Measurements from ENCODE around the gene RNF17.
A peak's percentile ranks its signal among the peaks of the same experiment; 100 is the strongest.

RNF17 gene

DNA sequence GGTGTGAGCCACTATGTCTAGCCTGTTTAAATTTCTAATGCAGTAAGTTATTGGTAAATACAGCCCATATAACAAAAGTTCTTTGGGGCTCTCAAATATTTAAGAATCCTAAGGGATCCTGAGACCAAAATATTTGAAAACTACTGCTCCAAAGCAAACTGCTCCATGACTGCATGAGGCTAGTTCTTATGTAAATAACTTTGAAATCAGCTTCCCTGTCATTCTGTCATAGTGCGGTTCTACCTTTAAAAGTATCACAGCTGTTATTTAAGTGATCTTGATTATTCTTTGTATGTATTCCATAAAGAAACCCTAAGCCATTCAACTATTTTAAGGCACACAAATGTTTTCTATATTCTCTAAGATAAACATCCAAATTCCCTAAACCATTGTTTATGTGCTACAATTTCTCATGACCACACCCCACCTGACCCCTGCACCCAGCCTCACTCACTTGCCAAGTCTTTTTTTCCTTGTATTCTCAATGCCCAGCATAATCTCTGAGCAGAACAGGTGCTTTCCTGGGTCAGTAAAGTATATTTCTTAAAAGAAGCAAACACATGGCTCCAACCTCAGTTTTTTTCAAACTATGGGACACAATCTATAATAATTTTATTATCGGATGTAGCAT is 146.6 kb downstream of the RNF17 start:
- H3K27me3 ChIP-seq (ENCODE audit: low read depth) = no peaks in the 10 kb centered on the region
- no peaks in the 10 kb centered on the region for H3K4me1 ChIP-seq
- in situ Hi-C loops (cut with MboI; ENCODE audit: low sequenced_read_pairs) = no loop called here
- peaks cover 42% of the 10 kb centered on the region for H3K36me3 ChIP-seq (replicated peaks)
- no peak for DNase-seq (ENCODE audit: low spot score in 2 of 2)
- no peaks in the 10 kb centered on the region for H3K9me3 ChIP-seq
- H3K4me3 ChIP-seq = no peak overlapping the region

DNA sequence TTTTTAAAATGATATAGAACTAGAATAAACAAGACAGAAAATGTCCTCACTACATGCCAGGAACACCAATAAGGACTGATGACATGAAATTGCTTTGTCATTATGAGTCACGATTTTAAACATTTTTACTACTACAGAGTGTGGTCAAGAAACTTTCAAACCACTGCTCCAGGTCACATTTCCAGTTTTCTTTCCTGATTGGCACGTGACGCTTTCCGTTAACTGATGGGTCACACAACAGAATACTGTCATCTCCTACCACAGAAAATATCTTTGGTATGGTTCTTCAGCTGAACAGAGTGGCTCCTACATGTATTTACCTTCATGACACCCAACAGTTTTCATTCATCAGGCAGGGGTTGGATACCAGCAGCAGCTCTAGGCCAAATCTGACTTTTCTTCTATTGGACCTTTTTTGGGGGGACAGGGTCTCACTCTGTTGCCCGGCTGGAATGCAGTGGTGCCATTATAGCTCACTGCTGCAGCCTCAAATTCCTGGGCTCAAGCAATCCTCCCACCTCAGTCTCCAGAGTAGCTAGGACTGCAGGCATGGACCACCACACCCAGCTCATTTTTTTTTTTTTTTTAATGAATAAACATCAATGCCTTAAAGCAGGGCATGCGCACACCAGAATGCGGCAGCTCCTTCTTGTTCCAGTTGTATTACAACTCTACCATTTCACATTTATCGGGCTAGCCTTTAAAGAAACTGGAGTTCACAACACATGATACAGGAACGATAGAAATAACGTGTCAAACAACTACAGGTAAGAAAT is 147.4 kb downstream of the RNF17 start:
- in situ Hi-C loops (cut with MboI; ENCODE audit: low sequenced_read_pairs) = no loop called here
- DNase-seq (ENCODE audit: low spot score in 2 of 2) = no peak
- Histone ChIP-seq H3K4me1 (no peaks in the 10 kb centered on the region), H3K4me3 (no peak overlapping the region), H3K9me3 (no peaks in the 10 kb centered on the region), H3K27me3 (ENCODE audit: low read depth) (no peaks in the 10 kb centered on the region), H3K36me3 (replicated peaks) (peaks cover 34% of the 10 kb centered on the region)

DNA sequence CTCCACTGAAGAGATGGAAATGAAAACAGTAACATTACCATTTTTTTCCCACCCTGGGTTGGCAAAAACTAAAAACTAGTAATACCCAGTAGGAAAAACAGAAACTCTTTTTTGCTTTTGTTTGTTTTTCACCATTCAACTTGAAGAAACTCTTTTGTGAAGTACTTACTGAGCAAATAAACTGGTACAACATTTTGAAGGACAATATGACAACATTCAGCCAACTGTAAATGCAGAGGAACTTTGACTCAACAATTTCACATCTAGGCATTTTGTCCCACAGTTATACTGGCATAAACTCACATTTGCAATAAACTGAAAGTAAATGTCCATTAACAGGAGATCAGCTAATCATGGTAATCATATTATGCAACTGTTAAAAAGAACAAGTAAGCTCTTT is 152.5 kb downstream of the RNF17 start:
- in situ Hi-C loops (cut with MboI; ENCODE audit: low sequenced_read_pairs) = no loop called here
- H3K36me3 ChIP-seq (replicated peaks) = peaks cover 10% of the 10 kb centered on the region; the same call in 1 of the 2 replicates
- H3K27me3 ChIP-seq (ENCODE audit: low read depth) = no peaks in the 10 kb centered on the region
- H3K4me1 ChIP-seq = no peaks in the 10 kb centered on the region; the same call in 1 of the 2 replicates
- H3K9me3 ChIP-seq = no peaks in the 10 kb centered on the region
- no peak for DNase-seq (ENCODE audit: low spot score in 2 of 2)
- no peak overlapping the region for H3K4me3 ChIP-seq

DNA sequence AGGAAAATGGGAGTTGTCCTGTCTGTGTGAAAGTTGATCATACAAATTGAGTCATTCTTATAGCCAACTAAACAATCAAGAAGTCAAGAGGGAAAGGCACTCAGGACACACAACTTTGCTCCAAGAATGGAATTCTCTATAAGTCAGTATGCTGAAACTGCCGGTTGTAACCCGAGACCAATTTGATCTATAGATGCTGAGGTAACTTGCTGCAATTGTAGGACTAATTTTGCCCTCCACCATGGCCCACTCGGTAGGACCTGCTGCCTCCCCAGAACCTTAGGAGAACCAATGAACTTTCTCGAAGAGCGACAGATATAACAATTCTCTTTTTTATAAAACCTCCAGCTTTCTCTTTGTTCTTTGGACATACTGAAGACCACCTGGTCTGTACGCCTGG is 157.0 kb downstream of the RNF17 start:
- Histone ChIP-seq H3K9me3 (no peaks in the 10 kb centered on the region), H3K36me3 (replicated peaks) (no peaks in the 10 kb centered on the region), H3K27me3 (ENCODE audit: low read depth) (no peaks in the 10 kb centered on the region), H3K4me1 (peaks cover 4% of the 10 kb centered on the region), H3K4me3 (no peak overlapping the region; the same call in 1 of the 2 replicates)
- in situ Hi-C loops (cut with MboI; ENCODE audit: low sequenced_read_pairs) = loop anchor here (10.0 kb wide), 1 partner anchor 56 kb away; no protein-coding TSS in a partner anchor
- DNase-seq (ENCODE audit: low spot score in 2 of 2) = no peak

DNA sequence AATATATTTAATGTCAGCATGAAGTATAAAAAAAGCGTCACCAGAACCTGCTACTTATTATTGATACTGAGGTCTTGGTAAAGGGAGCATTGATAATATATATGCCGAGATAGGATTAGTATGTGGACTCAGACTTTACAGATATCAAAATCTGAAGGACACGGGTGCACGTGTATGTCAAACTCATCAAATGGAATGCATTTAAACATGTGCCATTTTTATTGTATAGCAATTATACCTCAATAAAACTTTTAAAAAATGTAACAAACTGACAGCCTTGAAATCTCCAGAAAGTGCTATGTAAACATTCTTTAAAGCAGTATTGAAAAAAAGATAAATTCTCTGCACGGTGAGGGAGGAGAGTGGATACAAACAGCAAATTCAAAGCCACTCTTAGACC is 157.9 kb downstream of the RNF17 start:
- Histone ChIP-seq H3K4me1 (peaks cover 4% of the 10 kb centered on the region), H3K36me3 (replicated peaks) (no peaks in the 10 kb centered on the region), H3K4me3 (peak overlapping the region; percentile 93), H3K9me3 (no peaks in the 10 kb centered on the region), H3K27me3 (ENCODE audit: low read depth) (no peaks in the 10 kb centered on the region)
- in situ Hi-C loops (cut with MboI; ENCODE audit: low sequenced_read_pairs) = loop anchor here (10.0 kb wide), 1 partner anchor 57 kb away; no protein-coding TSS in a partner anchor
- no peak for DNase-seq (ENCODE audit: low spot score in 2 of 2)

DNA sequence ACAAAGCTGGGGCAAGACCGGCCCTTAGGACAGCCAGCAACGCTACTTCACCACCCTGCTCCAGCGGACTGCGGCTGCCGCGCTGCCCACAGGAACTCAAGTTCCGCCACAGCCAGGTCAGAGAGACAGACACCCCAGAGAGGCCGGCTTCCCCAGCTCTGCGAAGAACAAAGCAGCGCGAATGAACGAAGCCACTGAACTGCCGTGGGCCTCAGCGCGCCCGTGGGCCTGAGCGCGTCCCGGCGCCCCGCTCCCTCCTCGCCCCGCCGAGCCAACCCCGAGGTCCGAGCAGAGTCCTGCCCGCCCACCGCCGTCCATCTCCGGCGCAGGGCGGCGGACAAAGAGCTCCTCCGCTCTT is 158.4 kb downstream of the RNF17 start:
- Histone ChIP-seq H3K4me1 (peaks cover 4% of the 10 kb centered on the region), H3K4me3 (peak overlapping the region; percentile 93), H3K27me3 (ENCODE audit: low read depth) (no peaks in the 10 kb centered on the region), H3K9me3 (no peaks in the 10 kb centered on the region), H3K36me3 (replicated peaks) (no peaks in the 10 kb centered on the region)
- peak in 1 of 2 experiments; percentile 45 for DNase-seq (ENCODE audit: low spot score in 2 of 2)
- in situ Hi-C loops (cut with MboI; ENCODE audit: low sequenced_read_pairs) = loop anchor here (10.0 kb wide), 1 partner anchor 58 kb away; no protein-coding TSS in a partner anchor

DNA sequence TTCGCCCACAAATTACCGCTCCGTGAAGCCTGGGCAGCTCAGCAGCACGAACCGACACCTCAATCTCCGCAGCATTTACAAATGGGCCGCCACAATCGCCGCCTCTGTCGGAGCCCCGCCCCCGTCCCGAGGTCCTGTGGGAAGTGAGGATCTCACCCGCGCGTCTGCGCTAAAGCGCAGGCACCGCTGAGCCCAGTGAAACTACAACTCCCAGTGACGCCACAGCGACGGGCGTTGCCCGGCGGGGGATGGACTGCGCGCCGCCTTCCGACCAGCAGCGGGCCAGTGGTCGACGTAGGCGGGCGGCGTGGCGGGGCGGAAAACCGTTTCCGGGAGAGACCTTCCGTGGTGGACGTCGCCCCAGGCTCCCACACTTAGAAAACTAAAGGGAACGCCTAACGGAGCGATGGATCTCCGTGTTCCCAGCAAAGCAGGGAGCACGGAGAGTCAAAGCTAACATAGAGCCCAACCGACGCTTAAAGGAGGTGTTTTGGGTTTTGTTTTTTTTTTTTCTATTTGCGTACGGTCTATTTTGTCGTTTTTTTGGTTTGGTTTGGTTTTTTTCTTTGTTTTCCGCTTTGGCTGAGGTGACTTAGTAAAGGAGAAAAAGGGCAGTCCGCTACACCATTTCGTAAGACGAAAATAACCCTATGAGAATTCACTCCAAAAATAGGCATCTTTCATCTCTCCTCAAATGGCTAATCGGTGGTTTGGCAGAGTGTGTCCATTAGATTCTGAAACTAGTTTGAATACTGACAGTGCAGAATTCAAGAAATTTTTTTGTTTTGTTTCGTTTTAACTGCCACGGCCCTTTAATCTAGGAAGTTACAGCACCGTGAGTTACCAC is 159.0 kb downstream of the RNF17 start:
- Histone ChIP-seq H3K4me1 (peaks cover 6% of the 10 kb centered on the region), H3K27me3 (ENCODE audit: low read depth) (no peaks in the 10 kb centered on the region), H3K4me3 (peak overlapping the region; percentile 93), H3K36me3 (replicated peaks) (no peaks in the 10 kb centered on the region), H3K9me3 (no peaks in the 10 kb centered on the region)
- in situ Hi-C loops (cut with MboI; ENCODE audit: low sequenced_read_pairs) = loop anchor here (10.0 kb wide), 1 partner anchor 58 kb away; no protein-coding TSS in a partner anchor
- DNase-seq (ENCODE audit: low spot score in 2 of 2) = peak; percentile 88 to 97

DNA sequence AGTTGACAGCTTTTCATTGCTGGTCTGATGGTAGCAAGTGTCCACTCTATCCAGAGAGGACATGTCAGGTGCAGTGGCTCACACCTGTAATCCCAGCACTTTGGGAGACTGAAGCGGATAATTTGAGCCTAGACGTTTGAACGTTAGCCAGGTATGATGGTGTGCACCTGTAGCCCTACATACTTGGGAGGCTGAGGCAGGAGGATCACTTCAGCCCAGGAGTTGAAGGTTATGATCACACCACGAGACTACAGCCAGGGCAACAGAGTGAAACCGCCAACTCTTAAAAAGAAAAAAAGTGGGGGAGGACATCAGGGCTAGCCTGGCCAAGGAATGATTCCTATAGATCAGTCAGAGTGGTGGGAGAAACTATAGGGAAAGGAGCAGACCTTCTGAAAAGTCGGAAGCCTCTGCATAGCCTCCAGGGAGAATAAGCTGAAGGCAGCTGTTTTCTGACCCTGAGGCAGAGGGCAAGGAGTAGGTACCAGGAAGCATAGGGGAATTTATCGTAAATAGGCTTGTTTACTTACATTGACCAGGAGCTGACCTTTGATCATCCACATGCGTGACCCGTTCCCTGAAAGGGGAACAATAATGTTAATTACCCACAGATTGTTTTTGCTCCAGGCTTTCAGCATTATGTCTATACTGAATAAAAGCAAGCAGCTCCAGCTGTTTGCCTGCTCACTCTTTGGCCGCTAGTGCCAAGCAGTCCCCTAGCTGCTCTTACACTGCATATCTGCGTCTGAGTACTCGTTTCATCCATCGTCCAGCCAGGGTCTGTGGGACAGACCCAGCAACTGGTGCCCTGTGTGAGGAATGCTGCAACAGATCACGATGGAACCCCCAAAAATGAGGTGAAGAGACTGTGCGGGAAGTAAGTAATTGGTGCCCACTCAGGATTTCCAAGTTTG is 161.6 kb downstream of the RNF17 start:
- Histone ChIP-seq H3K4me3 (no peak overlapping the region), H3K9me3 (no peaks in the 10 kb centered on the region), H3K27me3 (ENCODE audit: low read depth) (no peaks in the 10 kb centered on the region), H3K36me3 (replicated peaks) (no peaks in the 10 kb centered on the region), H3K4me1 (peaks cover 6% of the 10 kb centered on the region)
- in situ Hi-C loops (cut with MboI; ENCODE audit: low sequenced_read_pairs) = loop anchor here (10.0 kb wide), 1 partner anchor 61 kb away; no protein-coding TSS in a partner anchor
- no peak for DNase-seq (ENCODE audit: low spot score in 2 of 2)

DNA sequence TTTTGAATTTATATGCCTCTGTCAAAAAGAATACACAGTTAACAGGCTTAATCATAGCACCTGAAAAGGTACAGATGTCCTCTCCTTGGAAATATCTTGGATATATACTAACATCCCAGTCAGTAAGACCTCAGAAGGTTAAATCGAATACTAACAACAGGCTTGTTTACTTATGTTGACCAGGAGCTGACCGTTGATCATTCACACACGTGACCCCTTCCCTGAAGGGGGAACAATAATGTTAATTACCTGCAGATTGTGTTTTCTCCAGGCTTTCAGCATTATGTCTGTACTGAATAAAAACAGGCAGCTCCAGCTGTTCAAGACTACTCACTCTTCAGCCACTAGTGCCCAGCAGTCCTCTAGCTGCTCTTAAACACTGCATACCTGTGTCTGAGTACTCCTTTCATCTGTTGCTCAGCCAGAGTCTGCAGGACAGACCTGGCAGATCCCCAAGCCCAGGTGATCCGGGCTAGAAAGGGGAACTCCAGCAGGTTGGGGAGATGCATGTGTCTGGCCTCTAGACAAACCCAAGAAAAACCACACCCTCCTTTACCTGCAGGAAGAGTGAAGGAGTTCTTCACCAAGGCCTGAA is 163.9 kb downstream of the RNF17 start:
- DNase-seq (ENCODE audit: low spot score in 2 of 2) = no peak
- Histone ChIP-seq H3K4me1 (peaks cover 6% of the 10 kb centered on the region), H3K36me3 (replicated peaks) (no peaks in the 10 kb centered on the region), H3K27me3 (ENCODE audit: low read depth) (0 out of 2 replicates have a peak, but pooled peaks cover 2% of the 10 kb centered on the region), H3K9me3 (no peaks in the 10 kb centered on the region), H3K4me3 (no peak overlapping the region)
- in situ Hi-C loops (cut with MboI; ENCODE audit: low sequenced_read_pairs) = loop anchor here (10.0 kb wide), 1 partner anchor 63 kb away; no protein-coding TSS in a partner anchor

DNA sequence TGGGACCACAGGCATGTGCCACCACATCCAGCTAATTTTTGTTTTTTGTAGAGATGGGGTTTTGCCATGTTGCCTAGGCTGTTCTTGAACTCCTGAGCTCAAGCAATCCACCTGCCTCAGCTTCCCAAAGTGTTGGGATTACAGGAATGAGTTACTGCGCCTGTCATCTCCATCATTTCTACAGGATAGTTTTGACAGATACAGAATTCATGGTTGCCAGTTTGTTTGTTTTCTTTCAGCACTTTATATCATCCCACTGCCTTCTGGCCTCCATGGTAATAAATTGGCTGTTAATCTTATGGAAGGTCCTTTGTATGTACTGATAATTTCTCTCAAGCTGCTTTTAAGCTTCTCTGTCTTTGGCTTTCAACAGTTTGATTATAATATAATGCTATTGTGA is 165.2 kb downstream of the RNF17 start:
- Histone ChIP-seq H3K27me3 (ENCODE audit: low read depth) (0 out of 2 replicates have a peak, but pooled peaks cover 2% of the 10 kb centered on the region), H3K4me3 (no peak overlapping the region), H3K9me3 (no peaks in the 10 kb centered on the region), H3K36me3 (replicated peaks) (no peaks in the 10 kb centered on the region), H3K4me1 (peaks cover 3% of the 10 kb centered on the region)
- in situ Hi-C loops (cut with MboI; ENCODE audit: low sequenced_read_pairs) = loop anchor here (10.0 kb wide), 1 partner anchor 64 kb away; no protein-coding TSS in a partner anchor
- DNase-seq (ENCODE audit: low spot score in 2 of 2) = no peak

Data from HAP-1 (cell line).